Measurements from ENCODE around the gene SLC38A6.

SLC38A6 gene

DNA sequence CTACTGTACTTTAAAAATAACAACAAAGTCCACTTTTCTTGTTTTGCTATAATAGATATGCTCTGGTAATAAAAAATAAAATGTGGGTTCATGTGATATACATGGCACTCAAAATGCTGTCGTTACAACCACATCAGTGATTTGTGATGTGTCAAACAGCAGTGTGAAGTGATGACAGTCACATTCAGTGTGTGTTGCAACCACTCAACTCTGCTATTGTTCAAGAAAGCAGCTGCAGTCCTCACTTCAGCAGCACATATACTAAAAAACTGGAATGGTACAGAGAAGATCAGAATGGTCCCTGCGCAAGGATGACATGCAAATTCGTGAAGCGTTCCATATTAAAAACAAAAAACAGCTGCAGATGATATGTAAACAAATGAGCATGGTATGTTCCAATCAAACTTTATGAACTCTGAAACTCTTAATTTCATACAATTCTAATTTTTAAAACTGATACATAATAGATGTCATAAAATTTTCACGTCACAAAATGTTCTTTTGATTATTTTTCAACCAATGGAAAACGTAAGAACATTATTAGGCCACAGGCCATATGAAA is 6.9 kb upstream of the SLC38A6 start:
- FAIRE-seq: no peak
- TF ChIP-seq, protein P1, sequence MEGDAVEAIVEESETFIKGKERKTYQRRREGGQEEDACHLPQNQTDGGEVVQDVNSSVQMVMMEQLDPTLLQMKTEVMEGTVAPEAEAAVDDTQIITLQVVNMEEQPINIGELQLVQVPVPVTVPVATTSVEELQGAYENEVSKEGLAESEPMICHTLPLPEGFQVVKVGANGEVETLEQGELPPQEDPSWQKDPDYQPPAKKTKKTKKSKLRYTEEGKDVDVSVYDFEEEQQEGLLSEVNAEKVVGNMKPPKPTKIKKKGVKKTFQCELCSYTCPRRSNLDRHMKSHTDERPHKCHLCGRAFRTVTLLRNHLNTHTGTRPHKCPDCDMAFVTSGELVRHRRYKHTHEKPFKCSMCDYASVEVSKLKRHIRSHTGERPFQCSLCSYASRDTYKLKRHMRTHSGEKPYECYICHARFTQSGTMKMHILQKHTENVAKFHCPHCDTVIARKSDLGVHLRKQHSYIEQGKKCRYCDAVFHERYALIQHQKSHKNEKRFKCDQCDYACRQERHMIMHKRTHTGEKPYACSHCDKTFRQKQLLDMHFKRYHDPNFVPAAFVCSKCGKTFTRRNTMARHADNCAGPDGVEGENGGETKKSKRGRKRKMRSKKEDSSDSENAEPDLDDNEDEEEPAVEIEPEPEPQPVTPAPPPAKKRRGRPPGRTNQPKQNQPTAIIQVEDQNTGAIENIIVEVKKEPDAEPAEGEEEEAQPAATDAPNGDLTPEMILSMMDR (IDR thresholded peaks at IDR 0.05; ENCODE audit: insufficient read depth, missing control alignments): no peak
- no peak for DNase-seq (ENCODE audit: insufficient read length, low spot score)

DNA sequence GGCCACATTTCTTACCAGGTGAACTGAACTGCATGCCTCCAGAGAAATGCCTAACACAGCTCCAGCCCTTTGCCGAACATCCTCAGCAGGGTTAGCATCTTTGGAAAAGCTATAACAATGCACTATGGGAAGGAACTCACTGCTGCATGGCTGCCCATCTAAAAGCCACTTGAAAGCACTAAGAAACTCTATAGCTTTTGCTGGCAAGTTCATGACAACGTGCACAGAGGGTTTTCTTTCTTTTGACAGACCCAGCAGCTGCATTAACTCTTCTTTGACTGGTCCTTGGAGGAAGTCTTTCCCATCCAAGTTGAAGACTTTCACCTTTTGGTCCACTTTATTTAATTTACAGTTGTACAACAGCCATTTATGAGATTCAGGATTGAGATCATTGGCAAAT is 5.5 kb upstream of the SLC38A6 start:
- no peak for DNase-seq (ENCODE audit: insufficient read length, low spot score)
- TF ChIP-seq, protein P1 (IDR thresholded peaks at IDR 0.05; ENCODE audit: insufficient read depth, missing control alignments): no peak
- FAIRE-seq: no peak

DNA sequence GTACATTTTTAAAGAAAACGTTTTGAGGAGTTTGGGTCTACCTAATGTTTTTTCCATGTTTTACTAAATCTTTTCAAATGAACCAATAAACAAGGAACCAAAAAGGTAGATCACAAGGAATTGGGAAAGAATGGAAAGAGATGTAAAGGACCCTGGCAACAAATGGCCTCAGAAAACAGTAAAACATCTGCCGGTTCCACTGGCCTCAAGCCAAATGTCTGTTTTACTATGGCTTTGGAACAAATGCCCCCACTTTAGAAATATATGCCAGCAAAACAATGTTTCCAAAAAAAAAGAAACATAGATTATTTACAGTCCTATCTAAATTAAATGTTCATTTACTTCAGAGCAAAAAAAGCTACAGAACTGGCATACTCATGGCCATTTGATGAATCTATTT is 3.2 kb upstream of the SLC38A6 start:
- DNase-seq (ENCODE audit: insufficient read length, low spot score) (no peak), FAIRE-seq (no peak)
- TF ChIP-seq, protein P1 (IDR thresholded peaks at IDR 0.05; ENCODE audit: insufficient read depth, missing control alignments): no peak

DNA sequence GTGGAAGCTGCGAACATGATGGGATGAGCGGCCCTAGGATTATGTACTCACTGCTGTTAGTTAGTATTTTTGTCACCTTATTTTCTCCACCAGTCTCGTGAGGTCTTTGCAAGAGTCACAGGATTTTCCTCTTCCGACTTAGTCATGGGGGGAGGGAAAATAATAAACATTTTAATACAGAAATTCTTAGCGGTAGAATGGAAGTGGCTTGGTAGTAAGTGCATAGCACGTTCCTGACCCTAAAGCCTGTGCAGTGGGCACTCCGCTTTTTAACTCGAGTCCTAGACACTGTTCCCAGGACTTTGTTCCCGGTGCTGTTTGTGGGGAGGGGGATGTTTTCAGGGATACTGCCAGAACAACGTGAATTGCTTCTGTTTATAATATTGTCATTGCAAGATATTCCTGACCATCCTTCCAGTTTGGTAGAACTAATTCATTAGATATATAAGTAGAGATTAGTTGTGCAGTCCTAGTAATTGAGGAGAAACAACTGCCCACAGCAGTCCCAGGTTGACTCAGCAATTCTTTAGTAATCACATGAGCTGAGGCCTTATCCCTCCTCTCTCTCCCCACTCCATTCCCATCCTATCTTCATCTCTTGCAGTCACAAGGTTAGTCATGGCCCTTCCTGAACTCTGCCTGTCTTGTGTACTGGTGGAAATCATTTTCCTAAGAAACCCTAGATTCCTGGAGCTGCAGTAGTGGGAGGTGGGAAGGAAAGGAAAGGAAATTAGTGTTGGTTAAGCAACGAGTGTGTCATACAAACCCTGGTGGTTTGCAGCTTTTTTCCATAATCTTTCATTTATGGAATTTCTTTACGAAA is 799 bp downstream of the SLC38A6 start:
- TF ChIP-seq, protein P1 (IDR thresholded peaks at IDR 0.05; ENCODE audit: insufficient read depth, missing control alignments): no peak
- no peak for FAIRE-seq
- DNase-seq (ENCODE audit: insufficient read length, low spot score): no peak

DNA sequence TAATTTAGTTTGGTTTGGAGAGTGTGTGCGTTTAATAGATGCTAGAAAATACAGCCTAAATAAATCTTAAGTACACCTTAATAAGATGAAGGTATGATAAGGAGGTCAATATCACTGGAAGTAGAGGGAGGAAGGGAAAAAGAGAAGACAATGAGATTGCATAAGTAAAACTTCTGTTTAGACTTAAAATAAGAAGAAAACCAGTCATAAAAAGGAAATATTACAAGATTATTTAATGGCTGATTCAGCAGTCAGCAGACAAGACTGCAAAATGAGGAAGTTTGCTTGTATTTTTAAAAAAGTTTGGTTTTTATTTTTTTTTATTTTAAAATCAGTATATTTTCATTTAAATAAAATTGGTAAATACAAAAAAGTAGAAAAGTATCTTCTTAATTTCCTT is 3.2 kb downstream of the SLC38A6 start:
- TF ChIP-seq, protein P1 (IDR thresholded peaks at IDR 0.05; ENCODE audit: insufficient read depth, missing control alignments): no peak
- no peak for FAIRE-seq

DNA sequence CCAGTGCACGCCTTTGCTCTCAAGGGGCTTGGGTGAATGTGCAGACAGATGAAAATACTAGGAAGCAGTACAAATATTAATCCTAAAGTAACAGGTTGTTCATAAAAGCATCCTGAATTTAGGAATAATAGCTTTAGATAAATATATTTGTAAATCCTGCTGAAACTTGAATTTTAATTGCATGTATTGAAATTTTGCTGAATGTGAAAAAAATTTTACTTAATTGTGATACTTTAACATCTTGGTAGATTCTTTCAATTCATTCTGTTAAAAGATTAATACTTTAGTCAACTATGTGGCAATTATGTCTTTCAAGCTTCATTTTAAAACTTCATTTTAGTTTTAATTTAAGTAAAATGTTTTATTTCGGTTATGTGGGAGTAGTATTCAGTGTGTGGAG is 5.5 kb downstream of the SLC38A6 start:
- TF ChIP-seq, protein P1 (IDR thresholded peaks at IDR 0.05; ENCODE audit: insufficient read depth, missing control alignments): no peak
- no peak for DNase-seq (ENCODE audit: insufficient read length, low spot score)
- no peak for FAIRE-seq

More for the DNA sequence above, 3.2 kb downstream of the SLC38A6 start:
- no peak for DNase-seq (ENCODE audit: insufficient read length, low spot score)

DNA sequence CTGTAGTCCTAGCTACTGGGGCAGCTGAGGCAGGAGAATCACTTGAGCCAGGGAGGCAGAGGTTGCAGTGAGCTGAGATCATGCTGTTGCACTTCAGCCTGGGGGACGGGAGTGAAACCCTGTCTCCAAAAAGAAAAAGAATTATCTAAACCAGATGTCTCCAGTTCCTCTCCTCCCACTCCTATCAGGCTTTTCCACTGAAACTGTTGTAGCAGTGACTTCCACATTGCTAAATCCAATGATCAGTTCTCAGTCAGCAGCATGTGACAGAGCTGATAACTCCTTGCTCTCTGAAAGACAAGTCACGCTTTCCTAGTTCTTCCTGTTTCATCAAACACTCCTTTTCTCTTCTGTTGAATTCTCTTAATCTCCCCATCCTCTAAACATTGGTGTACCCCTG is 8.6 kb downstream of the SLC38A6 start:
- DNase-seq (ENCODE audit: insufficient read length, low spot score) (no peak), FAIRE-seq (no peak)
- TF ChIP-seq, protein P1 (IDR thresholded peaks at IDR 0.05; ENCODE audit: insufficient read depth, missing control alignments): no peak

All from D721Med (cell line).